HG02884 (cell line): ENCODE results near the gene BIRC3.
"Not testable (repeated sequence)": the region's sequence is repeated elsewhere in the genome, so short reads cannot be mapped to it uniquely, and the experiment has no call there.

Experiments used
- ATAC-seq: cut with Tn5 transposase; IDR thresholded peaks from one replicate; pipeline ENCODE4 v1.9.1; 2021; ENCODE audit warnings: mild to moderate bottlenecking, moderate library complexity; ENCODE audit not compliant: unreplicated experiment

Gene BIRC3

DNA sequence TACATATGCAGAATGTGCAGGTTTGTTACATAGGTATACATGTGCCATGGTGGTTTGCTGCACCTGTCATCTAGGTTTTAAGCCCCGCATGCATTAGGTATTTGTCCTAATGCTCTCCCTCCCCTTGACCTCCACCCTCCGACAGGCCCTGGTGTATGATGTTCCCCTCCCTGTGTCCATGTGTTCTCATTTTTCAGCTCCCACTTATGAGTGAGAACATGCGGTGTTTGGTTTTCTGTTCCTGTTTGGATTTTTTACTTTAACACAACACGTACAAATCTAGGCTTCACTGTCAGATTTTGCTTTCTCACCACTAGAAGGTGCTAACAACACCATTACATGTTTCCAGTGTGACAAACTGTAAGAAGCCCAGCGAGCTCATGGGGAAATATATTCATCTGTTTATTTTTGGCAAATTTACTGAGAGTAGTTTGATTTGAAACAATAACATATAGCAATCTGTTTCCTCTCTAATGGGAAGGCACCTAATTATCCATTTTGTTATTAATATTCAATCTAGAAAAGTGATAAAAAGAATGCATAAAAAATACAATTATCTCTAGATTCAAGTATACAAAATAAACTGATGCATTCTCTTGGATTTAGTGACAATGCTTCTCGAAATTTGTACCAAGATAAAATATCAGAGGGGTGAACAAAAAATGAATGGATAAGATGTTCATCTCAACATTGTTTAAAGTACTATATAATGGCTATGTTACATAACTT lies 23.2 kb upstream of the BIRC3 start:
- peak; percentile 86 for ATAC-seq

- no peak for ATAC-seq
These were observed 22.2 kb upstream of the BIRC3 start for GRCh38 chr11:102295045-102295444.

DNA sequence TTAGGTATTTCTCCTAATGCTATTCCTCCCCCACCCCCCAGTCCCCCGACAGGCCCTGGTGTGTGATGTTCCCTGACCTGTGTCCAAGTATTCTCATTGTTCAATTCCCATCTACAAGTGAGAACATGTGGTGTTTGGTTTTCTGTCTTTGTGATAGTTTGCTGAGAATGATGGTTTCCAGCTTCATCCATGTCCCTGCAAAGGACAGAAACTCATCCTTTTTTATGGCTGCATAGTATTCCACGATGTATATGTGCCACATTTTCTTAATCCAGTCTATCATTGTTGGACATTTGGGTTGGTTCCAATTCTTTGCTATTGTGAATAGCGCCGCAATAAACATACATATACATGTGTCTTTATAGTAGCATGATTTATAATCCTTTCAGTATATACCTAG lies 20.5 kb upstream of the BIRC3 start:
- not testable (repeated sequence) for ATAC-seq

DNA sequence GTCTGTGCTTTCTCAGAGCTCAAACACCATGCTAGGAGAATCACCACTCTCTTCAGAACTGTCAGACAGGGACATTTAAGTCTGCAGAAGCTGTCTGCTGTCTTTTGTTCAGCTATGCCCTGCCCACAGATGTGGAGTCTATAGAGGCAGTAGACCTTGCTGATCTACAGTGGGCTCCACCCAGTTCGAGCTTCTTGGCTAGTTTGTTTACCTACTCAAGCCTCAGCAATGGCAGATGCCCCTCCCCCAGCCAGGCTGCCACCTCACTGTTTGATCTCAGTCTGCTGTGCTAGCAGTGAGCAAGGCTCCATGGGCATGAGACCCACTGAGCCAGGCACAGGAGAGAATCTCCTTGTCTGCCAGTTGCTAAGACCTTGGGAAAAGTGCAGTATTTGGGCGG lies 16.4 kb upstream of the BIRC3 start:
- ATAC-seq = not testable (repeated sequence)

DNA sequence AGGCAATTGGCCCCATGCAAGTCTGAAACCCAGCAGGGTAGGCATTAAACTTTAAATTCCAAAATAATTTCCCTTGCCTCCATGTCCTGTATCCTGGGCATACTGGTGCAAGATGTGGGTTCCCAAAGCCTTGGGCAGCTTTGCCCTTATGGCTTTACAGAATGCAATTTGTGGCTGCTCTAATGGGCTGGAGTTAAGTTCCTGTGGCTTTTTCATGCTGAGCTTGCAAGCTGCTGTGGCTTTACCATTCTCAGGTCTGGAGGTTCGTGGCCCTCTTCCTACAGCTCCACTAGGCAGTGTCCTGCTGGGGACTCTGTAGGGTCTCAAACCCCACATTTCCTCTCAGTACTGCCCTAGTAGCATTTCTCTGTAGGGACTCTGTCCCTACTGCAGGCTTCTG lies 15.0 kb upstream of the BIRC3 start:
- ATAC-seq = no peak

DNA sequence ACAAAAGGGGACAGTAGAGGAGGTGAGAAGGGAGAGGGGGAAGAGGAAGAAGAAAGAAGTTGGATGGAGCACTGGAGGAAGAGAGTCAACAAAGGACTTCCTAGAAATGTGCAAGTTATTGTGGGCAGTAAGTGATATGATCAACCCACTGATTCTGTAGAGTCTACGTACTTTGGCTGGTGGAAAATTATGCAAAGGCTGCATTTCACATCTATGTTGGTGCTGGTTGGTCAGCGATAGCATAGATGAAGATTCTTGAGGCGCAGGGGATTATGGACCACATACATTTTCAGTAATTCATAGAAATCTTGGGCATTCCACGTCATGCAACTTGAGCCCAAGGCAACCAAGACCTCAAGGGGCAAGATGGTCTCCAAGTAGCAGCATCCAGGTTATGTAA lies 12.6 kb upstream of the BIRC3 start:
- ATAC-seq = no peak

DNA sequence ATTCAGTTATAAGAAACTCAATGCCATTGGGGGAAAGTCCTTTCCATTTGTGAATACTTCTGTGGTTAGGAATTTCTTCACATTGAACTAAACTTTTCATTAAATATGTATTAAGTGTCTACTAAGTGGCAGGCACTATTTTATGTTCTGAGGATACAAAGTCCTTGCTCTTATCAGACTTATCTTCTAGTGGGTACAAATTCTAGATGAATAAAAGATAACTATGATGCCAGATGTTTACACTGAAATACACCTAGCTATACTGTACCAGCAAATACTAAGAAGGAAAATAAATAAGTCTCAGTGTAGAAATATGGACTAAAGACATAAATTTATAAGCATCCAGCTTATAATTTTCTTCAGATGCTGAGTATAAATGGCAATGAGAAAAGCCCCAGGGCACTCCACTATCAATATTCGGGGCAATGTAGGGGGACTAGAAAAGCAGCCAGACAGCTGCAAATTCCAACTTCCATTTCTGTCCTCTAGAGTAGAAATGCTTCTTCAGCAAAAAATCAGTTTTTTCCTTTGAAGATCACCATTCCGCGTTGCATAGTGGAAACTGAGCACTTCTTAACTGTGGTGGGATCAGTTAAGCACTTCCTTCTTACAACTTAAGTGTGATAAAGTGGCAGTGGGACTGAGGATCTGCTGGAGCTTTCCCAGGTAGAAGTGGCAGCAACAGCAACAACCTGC lies 11.8 kb upstream of the BIRC3 start:
- ATAC-seq = no peak

- no peak for ATAC-seq
These were observed 11.2 kb upstream of the BIRC3 start for GRCh38 chr11:102306048-102306597.

GRCh38 chr11:102306817-102307726 lies 10.2 kb upstream of the BIRC3 start:
- no peak for ATAC-seq

DNA sequence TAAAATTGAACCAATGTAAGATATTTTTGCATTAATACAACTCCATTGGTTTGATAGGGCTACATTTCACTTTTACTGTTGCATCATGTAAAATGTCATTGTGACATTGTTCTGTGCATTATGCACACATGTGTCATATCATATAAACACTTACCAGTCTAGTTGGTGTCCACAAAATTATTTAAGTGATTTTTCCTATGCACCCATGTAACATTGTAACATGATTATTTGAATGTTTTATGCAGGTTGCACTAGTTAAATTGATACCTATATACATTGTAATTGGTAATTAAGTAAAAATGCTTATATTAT lies 9.6 kb upstream of the BIRC3 start:
- ATAC-seq = no peak

- no peak for ATAC-seq
These were observed 7.4 kb upstream of the BIRC3 start for GRCh38 chr11:102309621-102310541.

- ATAC-seq = no peak
These were observed 4.6 kb upstream of the BIRC3 start for GRCh38 chr11:102312667-102313066.

DNA sequence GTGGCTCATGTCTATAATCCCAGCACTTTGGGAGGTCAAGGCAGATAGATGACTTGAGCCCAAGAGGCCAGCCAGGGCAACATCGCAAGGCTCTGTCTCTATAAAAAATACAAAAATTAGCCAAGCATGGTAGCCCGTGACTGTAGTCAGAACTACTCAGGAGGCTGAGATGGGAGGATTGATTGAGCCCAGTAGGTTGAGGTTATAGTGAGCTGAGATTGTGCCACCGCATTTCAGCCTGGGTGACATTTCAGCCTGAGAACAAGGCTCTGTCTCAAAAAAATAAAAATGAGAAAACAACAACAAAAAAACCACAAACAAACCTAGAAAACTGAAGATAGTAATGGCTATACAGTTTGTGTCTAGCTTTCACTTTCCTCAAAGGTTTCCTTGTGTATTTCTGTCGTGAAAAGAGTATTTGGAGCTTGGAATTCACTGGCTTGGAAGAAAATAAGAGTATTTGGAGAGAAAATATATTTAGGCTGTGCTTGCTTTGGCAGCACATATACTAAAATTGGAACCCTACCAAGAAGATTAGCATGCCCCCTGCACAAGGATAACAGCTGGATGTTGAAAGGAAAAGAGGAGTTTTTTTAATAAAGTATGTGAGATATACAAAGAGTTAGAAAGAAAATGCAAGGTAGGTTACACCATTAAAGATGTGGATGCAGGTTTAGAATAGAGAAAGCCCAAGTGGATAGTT lies 3.9 kb upstream of the BIRC3 start:
- ATAC-seq = no peak

- ATAC-seq = no peak
These were observed 2.5 kb upstream of the BIRC3 start for GRCh38 chr11:102314784-102315183.

- no peak for ATAC-seq
These were observed 859 bp upstream of the BIRC3 start for GRCh38 chr11:102316346-102316904.

- no peak for ATAC-seq
These were observed 452 bp downstream of the BIRC3 start for GRCh38 chr11:102317768-102318103.

GRCh38 chr11:102318469-102318868 lies 1.2 kb downstream of the BIRC3 start:
- peak; percentile 27 for ATAC-seq

DNA sequence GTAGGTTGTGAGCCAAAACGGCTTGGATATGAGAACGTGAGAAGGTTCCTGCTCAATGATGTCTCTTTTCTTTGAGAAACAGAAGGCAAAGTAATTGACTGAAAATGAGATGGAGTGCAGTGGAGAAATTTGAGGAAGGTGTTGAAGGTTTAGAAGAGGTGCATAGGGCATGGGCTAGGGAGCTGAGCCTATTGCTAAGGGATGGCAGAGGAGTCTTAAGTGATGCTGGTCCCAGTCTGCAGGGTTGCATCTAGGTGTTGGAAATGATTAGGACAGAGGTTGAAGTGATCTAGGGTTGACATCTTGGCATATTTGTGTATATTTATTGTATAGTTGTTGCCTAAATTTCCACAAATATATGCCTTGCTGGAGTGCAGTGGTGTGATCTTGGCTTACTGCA lies 2.3 kb downstream of the BIRC3 start:
- no peak for ATAC-seq

GRCh38 chr11:102320188-102320587 lies 2.9 kb downstream of the BIRC3 start:
- no peak for ATAC-seq

DNA sequence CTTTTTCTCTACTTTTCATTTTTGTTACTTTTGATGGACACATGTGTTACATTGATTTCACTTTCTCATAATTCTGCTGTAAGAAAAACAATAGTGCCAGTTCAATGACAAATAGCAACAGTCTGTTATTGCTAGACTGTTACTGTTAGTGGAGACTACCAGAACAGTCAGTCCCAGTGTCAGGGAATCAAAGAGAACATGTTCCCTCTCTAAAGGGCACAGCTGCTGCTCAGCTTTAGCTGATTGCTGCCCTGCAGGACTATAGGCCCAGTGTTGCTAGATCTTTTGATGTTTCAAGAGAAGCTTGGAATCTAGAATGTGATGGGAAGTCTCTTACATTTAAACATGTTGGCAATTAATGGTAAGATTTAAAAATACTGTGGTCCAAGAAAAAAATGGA lies 3.4 kb downstream of the BIRC3 start:
- ATAC-seq = no peak
